Ovary (tissue), 9 donors: ENCODE data around the gene ASPSCR1. TPM values are rescaled to one million over a fixed set of nuclear protein-coding genes. Genes with fewer than 3 reads are reported as not detected.
A peak's percentile ranks its signal among the peaks of the same experiment; 100 is the strongest.

ENCODE experiments used
- DNase-seq, 5 donors: peaks; one replicate each; pipeline ENCODE4 v3.0.0-alpha.2; 2019 to 2020
- H3K27ac ChIP-seq, 2 donors: fragments of 200-600 bp; one replicate each; pipeline versions ENCODE4 v1.5.1 to v1.8.0; 2019 to 2022
- H3K27me3 ChIP-seq: fragments of 200-600 bp; one replicate; pipeline ENCODE4 v1.8.0; 2022
- H3K36me3 ChIP-seq: fragments of 200-600 bp; sonication (generic); one replicate; pipeline ENCODE4 v1.5.1; 2019
- H3K4me1 ChIP-seq: one replicate; pipeline ENCODE4 v1.8.1; 2013; ENCODE audit warnings: mild to moderate bottlenecking, moderate library complexity; ENCODE audit not compliant: insufficient read depth
- H3K4me3 ChIP-seq: fragments of 200-600 bp; sonication (generic); one replicate; pipeline ENCODE4 v1.5.1; 2017
- H3K9me3 ChIP-seq, 2 donors: fragments of 200-600 bp in 1 of 2; sonication (generic) in 1 of 2; one replicate each; pipeline versions ENCODE4 v1.5.1 to v1.8.1; 2013 to 2019; ENCODE audit warnings: mild to moderate bottlenecking in 1 of 2, moderate library complexity in 1 of 2
- CTCF ChIP-seq, 3 donors: fragments of 450-650 bp in 2 of 3; fragments of 200-600 bp in 1 of 3; IDR thresholded peaks; one replicate each; pipeline versions ENCODE4 v1.5.1 to v1.8.0; 2016 to 2022; ENCODE audit warnings: antibody characterized with exemption in 3 of 3, mild to moderate bottlenecking in 1 of 3
- EP300 ChIP-seq: sonication (generic); formaldehyde crosslinking; IDR thresholded peaks from one replicate; pipeline ENCODE4 v1.6.1; 2017; ENCODE audit warnings: antibody characterized with exemption
- POLR2A ChIP-seq: fragments of 450-650 bp; IDR thresholded peaks from one replicate; pipeline ENCODE4 v1.6.1; 2017; ENCODE audit warnings: antibody characterized with exemption, mild to moderate bottlenecking, moderate library complexity
- WGBS, 3 donors: extraction: QIAGEN DNeasy Blood & Tissue Kit in 1 of 3; methylation state at CpG; one replicate each; pipeline versions ENCODE4 v1.1.5 to v1.1.7; 2013 to 2017; 5-methylcytosine and 5-hydroxymethylcytosine counted together
- intact Hi-C, 4 donors: fragments of 100-400 bp; cut with DNase I; formaldehyde crosslinking; loops; one replicate each; pipeline versions ENCODE4 v1.11.0 to v1.15.1; 2022 to 2023
- polyA plus RNA-seq, 2 donors: library from polyadenylated mRNA; stranded (reverse); fragments of 200-250 nt in 1 of 2; fragments of 350-450 nt in 1 of 2; fragmentation: Illumina TruSeq in 1 of 2; extraction: RNeasy Lipid Tissue Mini Kit (QIAGEN cat#74804) in 1 of 2; gene quantifications; one replicate each; pipeline ENCODE4 v1.2.3, GENCODE V29; 2013 to 2014
- total RNA-seq, 7 donors: library from RNA; depleted of rRNA in 2 of 7; stranded (reverse); fragments of >200 nt in 2 of 7; fragmentation: NEBNext Ultra II Directional in 3 of 7; extraction: Animal tissue kit (Norgen Biotek cat#: 25700) in 3 of 7; gene quantifications; one replicate each; pipeline versions ENCODE4 v1.1.0 to v1.2.4, GENCODE V29; 2016 to 2023
- donor health status: DM: no; HTN: no; CAD: no; lungs with moderate emphysema.
- donor health status: DM: no; HTN: no; CAD: no.
- donor health status: Bipolar disorder and iron deficiency.
- donor health status: DM: yes; HTN: yes; CAD: no.
- donor health status: DM: no; HTN: no; CAD: no.
- donor health status: DM: yes; HTN: yes; CAD: no.

Gene ASPSCR1
- total and polyA plus RNA-seq, 9 donors = 1.6 to 39.9 (median 24.3) TPM

- H3K27me3 ChIP-seq = no peaks in the 10 kb centered on the region
- no peaks in the 10 kb centered on the region for H3K9me3 ChIP-seq
- H3K4me1 ChIP-seq = peaks cover 7% of the 10 kb centered on the region
- H3K4me3 ChIP-seq = no peak overlapping the region
- WGBS, 3 donors = 19 to 27% (median 23%) methylated on average over 42 to 53 of the region's 53 CpGs
- H3K27ac ChIP-seq = no peak overlapping the region
- DNase-seq = peak; percentile 68 to 80 (median 79)
- intact Hi-C loops = loop anchor here in 1 of 4 donors (5.0 kb wide), 1 partner anchor 41 kb away; the partner anchor contains the start of gene NOTUM
- H3K36me3 ChIP-seq = no peaks in the 10 kb centered on the region
- no peak for TF ChIP-seq POLR2A
- no peak for TF ChIP-seq EP300
- no peak for TF ChIP-seq CTCF (IDR thresholded peaks at IDR 0.05)
Measured at GRCh38 chr17:82003411-82004381, 26.3 kb downstream of the ASPSCR1 start.

- Histone ChIP-seq H3K9me3 (no peaks in the 10 kb centered on the region), H3K36me3 (no peaks in the 10 kb centered on the region), H3K27ac (no peak overlapping the region), H3K4me3 (no peak overlapping the region), H3K27me3 (no peaks in the 10 kb centered on the region), H3K4me1 (peaks cover 7% of the 10 kb centered on the region)
- WGBS, 3 donors = 91 to 94% (median 92%) methylated on average over 39 to 41 of the region's 41 CpGs
- TF ChIP-seq POLR2A (no peak), EP300 (no peak)
- DNase-seq = no peak
- intact Hi-C loops = loop anchor here in 1 of 4 donors (5.0 kb wide), 1 partner anchor 42 kb away; the partner anchor contains the start of gene NOTUM
Measured at GRCh38 chr17:82004517-82005455, 27.4 kb downstream of the ASPSCR1 start.

- intact Hi-C loops = no loop called here
Measured at GRCh38 chr17:82005701-82006348, 28.4 kb downstream of the ASPSCR1 start.

More at GRCh38 chr17:82005701-82006348, 28.4 kb downstream of the ASPSCR1 start:
- no peak for DNase-seq
- Histone ChIP-seq H3K4me1 (peaks cover 7% of the 10 kb centered on the region), H3K27ac (no peak overlapping the region), H3K4me3 (no peak overlapping the region), H3K27me3 (no peaks in the 10 kb centered on the region), H3K36me3 (no peaks in the 10 kb centered on the region), H3K9me3 (no peaks in the 10 kb centered on the region)
- WGBS, 3 donors = 74 to 79% (median 78%) methylated on average over 30 of the region's 30 CpGs
- no peak for TF ChIP-seq EP300
- no peak for TF ChIP-seq CTCF (IDR thresholded peaks at IDR 0.05)
- no peak for TF ChIP-seq POLR2A
